Fibroblast of peridontal ligament (primary cell): Measurements from ENCODE around the gene DPP10.
"Not testable (repeated sequence)": the region's sequence is repeated elsewhere in the genome, so short reads cannot be mapped to it uniquely, and the experiment has no call there.

Source experiments
- DNase-seq: peaks from one replicate; pipeline ENCODE4 v3.0.0-alpha.2; 2010; ENCODE audit errors: extremely low read depth

Gene DPP10

DNA sequence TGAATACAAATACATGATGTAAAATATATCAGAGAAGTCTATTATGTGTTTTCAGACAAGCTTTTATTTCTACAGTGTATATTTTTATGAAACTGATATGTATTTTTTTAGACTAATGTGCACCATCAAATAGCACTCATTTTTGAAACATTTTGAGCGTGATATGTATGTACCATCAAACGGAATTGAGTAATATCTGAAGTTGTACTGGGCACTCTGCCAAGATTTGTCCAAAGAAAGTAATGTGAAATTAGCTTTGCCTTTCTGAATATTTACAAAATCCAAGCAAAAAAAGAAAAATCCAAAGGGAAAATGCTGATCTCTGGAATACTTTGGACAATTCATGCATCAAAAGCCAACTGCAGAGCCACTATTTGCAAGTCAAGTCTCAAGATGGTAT lies 972.0 kb downstream of the DPP10 start:
- DNase-seq: no peak

GRCh38 chr2:115422004-115422634 lies 979.7 kb downstream of the DPP10 start:
- DNase-seq: no peak

GRCh38 chr2:115427436-115427835 lies 985.0 kb downstream of the DPP10 start:
- no peak for DNase-seq

- DNase-seq: not testable (repeated sequence)
Observed at GRCh38 chr2:115440746-115441145, 998.3 kb downstream of the DPP10 start.

DNA sequence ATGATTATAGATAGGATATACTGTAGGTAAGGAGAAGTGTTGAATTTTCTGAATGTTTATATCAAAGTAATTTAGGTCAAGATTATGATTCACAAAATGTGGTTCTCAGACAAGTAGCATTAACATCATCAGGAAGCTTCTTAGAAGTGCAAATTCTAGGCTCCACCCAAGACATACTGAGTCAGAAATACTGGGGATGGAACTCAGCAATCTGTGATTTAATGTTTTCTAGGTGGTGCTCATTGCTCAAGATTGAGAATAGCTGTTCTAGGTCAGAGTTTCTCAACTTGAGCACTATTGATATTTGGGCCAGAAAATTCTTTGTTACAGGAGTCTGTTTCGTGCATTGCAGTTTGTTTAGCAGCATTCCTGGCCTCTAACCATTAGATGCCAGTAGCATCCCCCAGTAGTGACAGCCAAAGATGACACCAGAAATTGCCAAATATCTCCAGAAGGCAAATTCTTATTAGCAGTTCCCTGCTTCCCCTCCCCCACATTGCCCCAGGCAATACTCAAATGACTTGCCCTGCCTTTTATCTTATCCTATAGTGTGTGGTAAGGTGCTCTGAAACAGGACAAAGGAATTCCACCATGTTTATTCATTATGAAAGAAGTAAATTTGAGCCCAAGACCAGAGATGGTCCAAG lies 1001.2 kb downstream of the DPP10 start:
- DNase-seq: no peak

GRCh38 chr2:115460008-115460407 lies 1017.6 kb downstream of the DPP10 start:
- no peak for DNase-seq

DNA sequence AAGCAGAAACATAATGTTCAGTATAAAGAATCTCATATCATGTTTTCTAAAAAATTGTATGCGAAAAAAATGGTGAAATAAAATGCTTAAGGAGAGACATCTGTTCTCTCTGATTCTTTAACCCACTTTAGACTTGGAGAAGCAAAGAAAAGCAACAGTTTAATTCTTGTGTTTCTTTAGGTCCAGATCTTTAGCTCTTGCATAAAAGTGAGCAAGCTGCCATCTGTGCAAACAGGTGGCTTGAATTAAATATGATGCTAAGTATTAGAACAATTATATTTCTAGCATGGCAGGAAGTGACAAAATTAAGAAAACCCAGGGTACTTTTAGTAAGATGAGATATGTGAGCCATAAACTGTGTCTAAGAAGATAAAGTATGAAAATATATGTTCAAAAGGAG lies 1038.3 kb downstream of the DPP10 start:
- DNase-seq: no peak

DNA sequence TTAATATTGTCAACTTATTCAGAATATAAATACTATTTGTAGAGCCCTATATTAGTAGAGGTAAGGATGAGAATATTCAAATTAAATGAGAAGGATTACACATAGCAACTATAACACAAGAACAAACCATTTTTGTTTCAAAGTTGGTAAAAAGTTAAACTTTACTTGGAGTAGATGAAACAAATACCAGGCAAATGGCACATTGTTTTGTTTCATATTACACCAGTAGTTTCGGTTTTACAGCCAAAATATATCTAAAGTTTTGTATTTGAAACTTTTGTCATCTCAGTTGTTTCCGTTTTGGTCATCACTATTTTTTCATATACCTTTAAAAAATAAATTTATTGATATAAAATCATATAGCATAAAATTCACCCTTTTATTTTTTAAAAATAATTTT lies 1039.4 kb downstream of the DPP10 start:
- no peak for DNase-seq

- no peak for DNase-seq
Observed at GRCh38 chr2:115483666-115484065, 1041.2 kb downstream of the DPP10 start.

DNA sequence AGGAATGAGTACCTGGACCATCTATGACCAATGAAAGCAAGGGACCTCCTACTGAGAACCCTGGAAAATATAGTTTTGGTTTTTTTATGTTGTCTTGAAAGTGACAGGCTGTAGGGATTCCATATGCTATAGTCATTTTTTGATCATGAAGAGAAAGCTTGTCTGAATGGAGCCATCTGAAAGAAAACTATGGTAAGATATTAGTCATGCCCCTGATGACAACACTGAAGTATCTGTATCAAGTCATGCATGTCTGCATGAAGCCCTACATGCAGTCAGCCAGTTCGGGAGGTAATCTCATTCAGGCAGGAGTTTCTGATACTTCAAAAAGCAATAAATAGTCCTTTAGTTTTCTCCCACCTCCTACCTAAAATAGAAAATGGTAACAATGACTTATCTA lies 1042.0 kb downstream of the DPP10 start:
- no peak for DNase-seq

DNA sequence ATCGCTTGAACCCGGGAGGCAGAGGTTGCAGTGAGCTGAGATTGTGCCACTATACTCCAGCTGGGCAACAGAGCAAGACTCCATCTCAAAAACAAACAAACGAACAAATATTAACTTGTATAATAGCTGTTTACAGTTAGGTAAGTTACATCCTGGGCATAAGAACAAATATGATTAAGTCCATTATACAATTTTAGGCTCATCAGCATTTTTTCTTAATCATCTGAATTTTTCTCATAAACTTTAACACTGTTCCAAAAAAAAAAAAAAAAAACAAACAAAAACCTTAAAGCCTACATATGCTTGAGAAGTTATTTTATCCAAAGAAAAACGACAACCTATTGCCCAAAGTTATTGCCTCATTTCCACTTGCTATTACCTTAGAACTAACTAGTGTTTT lies 1042.5 kb downstream of the DPP10 start:
- DNase-seq: no peak

DNA sequence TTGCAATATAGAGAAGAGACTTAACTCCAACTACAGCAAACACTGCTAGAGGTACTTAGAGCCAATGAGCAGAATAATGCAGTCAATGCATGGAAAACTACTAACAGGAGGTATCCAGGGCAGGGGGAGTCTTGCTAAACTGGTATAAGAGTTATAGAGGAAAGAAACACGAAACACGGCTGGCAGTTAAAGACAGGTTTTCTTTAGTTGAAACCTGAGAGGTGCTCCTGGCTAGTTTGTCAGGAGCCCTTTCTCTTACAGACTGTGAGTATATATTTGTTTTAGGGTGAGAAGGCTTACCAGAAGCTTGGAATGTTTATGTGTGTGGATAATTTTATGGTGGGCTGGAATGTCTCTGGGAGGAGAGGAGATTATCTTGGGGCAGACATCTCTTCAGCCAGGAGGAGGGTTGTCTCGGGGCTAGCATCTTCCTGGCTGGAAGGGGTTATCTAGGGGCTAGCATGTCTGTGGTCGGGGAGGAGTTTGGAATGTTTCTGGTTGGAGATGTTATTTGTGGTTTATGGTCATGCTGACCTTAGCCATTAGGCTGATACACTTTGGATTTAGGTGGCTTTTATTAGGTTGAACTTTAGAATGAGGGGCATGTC lies 1048.8 kb downstream of the DPP10 start:
- DNase-seq: no peak

DNA sequence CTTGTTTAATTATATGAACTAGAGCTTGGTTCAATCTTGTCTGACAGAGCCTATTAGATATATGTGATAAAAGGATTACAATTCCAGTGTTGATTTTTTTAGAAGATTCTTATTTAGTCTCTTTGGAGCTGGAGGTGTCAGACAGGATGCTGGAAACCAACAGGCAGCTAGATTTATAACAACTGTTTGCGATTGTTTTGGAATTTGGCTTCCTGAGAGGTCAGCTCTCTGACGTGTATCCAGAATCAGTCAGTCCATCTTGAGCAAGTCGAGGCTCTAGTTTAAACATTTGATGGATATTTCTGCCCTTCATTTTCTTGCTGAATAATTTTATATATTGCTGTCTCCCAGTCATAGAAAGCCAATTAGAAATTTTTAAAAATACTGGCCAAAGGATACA lies 1062.9 kb downstream of the DPP10 start:
- DNase-seq: no peak

GRCh38 chr2:115520727-115521126 lies 1078.3 kb downstream of the DPP10 start:
- DNase-seq: no peak

- DNase-seq: no peak
Observed at GRCh38 chr2:115524452-115524851, 1082.0 kb downstream of the DPP10 start.

DNA sequence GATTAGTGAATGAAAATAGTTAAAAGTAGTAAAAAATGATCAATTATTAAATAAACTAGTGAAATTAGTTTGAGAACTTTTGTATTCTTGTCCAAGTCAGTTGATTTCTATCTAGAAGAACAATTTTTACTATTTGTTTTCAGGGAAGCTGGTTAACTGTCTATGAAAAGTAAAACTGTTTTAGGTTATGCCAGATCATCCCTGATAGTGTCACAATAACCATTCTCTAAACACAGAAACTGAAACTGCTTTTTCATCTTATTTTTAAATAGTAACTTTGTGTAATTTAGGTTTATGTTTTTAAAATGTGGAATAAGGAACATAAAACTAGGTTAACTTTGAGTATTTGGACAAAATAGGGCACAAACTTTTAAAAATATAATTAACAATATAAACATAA lies 1087.2 kb downstream of the DPP10 start:
- no peak for DNase-seq

DNA sequence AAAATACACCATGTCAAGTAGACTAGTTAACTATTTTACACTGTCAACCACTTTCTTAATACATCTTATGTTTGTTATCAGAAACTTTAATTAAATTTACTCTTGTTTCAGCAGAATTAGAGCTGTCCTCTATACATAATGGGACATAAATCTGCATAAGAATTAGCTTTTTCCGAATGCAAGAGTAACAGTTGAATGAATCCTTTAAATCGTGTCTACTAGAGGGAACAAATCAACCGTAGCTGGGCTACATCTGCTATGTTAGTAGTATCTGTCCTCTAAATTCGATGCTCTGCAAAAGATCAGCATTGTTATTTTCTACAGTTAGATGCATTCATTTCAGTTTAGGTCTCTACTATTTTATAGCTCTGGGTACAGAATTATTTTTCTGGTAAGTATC lies 1090.6 kb downstream of the DPP10 start:
- no peak for DNase-seq

DNA sequence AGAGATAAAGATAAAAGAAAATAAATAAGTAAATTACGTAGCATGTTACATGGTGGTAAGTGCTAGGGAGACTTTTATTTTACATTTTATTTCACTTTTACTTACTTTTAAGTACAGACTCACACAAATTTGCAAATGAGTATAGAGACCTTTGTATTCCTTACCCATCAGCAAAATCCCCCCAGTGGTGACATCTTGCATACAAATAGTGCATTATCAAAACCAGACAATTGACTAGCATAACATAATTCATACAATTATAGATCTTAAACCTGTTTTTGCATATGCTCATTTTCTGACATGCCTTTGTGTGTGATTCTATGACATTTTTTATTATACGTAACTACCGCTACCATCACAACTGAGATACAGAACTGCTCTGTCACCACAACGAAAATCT lies 1099.4 kb downstream of the DPP10 start:
- no peak for DNase-seq

GRCh38 chr2:115542331-115542730 lies 1099.9 kb downstream of the DPP10 start:
- no peak for DNase-seq

- DNase-seq: no peak
Observed at GRCh38 chr2:115543024-115543423, 1100.6 kb downstream of the DPP10 start.

GRCh38 chr2:115543461-115543860 lies 1101.0 kb downstream of the DPP10 start:
- no peak for DNase-seq

- no peak for DNase-seq
Observed at GRCh38 chr2:115549611-115550130, 1107.2 kb downstream of the DPP10 start.

- no peak for DNase-seq
Observed at GRCh38 chr2:115552726-115553125, 1110.3 kb downstream of the DPP10 start.
